Measurements from ENCODE around the gene UBE2G2.

UBE2G2 gene, protein sequence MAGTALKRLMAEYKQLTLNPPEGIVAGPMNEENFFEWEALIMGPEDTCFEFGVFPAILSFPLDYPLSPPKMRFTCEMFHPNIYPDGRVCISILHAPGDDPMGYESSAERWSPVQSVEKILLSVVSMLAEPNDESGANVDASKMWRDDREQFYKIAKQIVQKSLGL

DNA sequence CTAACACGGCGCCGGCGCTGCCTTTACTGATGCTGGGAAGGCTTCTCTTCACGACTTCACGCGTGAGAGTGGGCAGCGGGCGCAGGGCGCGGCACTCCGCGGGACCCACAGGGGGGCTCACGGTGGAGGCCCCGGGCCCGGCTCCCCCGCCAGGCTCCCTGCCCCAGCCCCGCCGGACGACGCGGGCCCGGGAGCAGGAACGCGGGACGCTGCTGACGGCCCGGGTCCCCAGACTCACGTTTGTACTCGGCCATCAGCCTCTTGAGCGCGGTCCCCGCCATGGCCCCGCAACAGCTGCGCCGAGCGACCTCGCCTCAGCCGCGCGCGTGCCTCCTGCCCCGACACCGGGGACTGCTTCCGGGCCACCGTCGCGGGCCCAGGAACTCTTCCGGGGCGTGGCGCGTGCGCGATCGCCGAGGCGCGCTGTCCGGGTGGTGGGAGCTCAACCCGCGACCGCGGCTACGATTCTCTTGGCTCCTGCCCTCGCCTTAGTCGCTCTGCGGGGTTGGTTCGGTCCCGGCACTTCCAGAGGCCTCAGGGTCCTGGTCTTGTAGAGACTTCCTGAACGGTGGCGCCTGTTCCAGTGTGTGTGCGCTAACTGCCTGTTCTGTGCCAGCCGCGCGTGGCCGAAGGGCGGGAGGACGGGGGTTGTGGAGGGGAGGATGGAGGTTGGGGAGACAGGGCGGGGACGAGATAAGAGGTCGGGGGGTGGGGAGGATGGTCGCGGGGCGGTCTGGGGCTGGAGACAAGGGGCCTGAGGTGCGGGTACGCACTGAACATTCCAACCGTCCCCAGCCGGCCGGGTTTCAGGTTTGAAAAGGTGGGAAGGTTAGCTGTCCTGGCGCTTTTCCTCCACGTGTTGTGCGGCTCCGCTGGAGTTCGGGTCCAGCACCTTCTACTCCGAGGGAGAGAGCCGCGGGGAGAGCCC, at the start of gene UBE2G2:
UBE2G2 (minus strand) TSS at position 353 of the 928 bp plus-strand sequence; CDS start at position 281, 72 bp downstream.
- peak; percentile 81 for DNase-seq (ENCODE audit: low read depth)

DNA sequence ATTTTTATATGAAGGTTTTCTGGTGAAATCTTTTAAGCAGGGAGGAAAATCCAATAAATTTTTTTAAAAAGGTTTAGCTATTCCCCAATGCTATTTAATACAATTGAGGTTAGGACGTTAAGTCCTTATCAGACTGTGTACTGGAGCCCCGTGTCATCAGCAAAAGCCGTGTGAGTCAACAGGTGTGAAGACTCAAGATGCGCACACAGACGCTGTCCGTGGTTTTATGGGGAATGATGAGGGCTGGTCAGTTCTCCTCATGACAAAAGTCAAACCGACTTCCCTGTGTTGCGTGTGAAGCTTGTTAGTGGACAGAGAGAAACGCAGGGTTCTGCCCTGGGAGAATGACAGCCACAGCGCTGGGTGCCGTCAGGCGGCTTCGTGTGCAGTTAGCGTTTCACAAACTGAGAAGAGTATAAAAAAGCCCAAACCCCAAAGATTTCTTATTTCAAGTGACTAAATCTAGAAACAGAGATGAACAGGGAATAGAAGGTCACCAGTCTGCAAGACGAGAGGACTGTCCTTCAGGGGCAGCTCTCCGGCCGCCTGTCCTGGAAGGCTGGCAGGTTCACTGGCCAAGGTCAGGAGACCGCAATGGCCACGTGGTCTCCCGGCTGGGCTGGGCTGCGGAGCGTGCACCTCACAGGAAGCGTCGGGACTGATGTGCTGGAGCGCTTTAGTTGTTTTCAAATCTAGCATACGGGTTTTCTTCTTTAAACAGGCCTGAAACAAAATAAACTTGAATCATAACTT, 49.5 kb upstream of the UBE2G2 start:
- no peak for DNase-seq (ENCODE audit: low read depth)

DNA sequence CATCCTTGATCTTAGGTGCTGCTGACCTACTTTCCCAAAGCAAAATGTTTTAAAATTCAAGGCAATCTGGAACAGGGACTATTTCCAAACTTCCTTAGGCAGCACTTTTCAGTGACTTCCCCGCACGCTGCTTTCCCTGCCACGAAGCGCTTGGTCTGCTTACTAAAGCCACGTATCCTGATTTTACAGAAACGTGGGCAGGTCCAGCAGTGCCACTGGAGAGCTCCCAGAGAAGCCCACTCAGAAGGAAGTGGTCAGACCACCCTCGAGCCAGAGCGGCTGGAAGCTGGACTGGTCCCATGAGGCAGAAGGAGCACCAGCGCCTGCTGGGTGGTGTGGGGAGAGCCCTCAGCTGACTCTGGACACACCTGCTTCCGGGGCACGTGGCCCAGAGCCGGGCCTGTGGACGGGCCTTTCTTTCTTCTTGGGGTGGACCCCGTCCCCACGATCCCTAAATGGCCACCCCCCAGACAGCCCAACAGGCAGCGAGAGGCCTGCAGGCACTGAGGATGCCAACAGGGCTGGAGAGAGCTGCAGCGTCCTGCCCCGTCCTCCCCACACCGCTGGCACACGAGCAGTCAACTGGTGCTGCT, 48.7 kb upstream of the UBE2G2 start:
- no peak for DNase-seq (ENCODE audit: low read depth)

DNA sequence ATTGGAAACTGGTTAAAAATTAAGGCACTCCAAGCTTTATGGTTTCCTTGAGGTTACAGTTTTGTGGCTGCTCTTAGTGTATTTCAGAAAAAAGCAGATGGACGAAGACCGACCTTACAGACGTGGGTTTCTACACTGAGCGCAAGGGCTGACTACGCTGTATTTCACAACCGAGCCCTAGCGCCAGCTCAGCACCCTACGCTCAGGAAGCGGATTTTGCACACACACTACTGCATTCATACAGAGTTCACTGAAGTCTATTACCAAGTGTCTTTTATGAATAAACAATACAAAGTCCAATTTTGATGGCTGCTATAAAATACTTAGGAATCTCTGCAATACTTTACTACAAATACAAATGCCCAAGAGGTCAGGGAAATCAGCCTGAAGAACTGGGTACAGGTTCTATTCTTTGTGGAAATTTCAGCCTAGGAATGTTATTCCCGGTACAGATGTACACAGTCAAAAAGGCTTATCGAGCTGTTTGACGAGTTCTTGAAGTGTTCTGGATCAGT, 48.1 kb upstream of the UBE2G2 start:
- no peak for DNase-seq (ENCODE audit: low read depth)

DNA sequence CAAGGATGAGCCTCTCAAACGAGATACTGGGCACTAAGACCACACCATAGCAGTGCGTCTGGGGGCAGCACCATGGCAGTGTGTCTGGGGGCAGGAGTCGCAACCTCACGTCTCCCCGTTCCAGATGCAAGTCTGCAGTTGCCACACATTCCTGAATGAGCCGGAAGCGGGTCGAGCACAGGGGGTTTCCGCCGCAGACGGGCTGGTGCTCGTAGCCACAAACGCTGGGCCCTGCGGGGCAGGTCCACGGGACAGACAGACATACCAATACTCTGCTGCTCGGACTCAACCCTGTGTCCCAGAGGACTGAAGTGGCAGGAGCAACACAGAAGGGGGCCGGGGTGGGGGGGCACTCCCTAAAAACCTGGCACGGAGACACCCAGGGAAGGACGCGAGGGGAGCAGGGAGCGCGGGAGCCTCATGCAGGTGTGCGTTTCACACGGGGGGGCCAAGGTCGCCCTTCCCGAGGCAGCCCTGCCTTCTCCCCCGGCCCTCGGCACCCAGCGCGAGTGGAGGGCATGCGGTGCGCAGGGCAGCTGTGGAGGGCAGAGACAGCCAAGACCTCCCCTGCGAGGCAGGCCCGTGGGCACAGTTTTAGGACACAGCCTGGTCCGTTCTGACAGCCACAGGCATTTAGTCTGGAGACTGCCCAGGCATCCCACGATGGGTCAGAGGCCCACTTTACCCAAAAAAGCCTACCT, 47.4 kb upstream of the UBE2G2 start:
- no peak for DNase-seq (ENCODE audit: low read depth)

DNA sequence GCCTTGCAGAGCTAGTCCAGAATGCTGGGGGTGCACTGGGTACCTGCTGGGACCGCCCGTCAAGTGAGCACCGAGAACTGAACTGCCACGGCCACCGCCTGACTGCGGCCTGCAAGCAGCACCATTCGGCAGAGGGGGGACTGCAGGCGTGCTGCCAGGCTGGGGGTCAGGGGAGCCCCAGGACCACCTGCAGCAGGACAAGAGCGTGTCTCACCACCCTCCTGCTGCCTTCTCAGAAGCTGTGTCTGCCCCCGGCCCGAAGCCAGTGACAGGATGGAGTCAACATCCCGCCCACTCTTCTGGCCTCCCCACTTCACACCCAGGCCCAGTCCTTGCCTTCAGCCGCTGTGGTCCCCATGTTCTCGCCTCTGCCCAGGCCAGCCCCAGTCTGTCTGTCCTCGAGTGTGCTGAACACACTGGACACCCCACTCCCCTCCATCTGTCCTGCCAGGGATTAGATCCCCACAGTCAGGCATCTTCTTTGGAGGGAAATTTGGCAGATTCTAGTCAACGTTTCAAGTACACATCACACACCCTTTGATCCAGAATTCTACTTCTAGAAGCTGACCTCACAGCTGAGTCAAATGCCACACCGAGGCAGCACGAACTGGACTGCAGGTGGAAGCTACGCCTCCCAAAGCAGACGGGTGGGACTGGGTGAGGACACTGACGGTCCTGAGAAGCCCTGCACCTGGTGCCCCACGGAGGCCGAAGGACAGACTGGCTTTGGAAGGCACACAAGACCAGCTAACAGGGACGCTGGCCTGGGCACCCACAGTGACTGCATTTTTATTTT, 45.8 kb upstream of the UBE2G2 start:
- no peak for DNase-seq (ENCODE audit: low read depth)

DNA sequence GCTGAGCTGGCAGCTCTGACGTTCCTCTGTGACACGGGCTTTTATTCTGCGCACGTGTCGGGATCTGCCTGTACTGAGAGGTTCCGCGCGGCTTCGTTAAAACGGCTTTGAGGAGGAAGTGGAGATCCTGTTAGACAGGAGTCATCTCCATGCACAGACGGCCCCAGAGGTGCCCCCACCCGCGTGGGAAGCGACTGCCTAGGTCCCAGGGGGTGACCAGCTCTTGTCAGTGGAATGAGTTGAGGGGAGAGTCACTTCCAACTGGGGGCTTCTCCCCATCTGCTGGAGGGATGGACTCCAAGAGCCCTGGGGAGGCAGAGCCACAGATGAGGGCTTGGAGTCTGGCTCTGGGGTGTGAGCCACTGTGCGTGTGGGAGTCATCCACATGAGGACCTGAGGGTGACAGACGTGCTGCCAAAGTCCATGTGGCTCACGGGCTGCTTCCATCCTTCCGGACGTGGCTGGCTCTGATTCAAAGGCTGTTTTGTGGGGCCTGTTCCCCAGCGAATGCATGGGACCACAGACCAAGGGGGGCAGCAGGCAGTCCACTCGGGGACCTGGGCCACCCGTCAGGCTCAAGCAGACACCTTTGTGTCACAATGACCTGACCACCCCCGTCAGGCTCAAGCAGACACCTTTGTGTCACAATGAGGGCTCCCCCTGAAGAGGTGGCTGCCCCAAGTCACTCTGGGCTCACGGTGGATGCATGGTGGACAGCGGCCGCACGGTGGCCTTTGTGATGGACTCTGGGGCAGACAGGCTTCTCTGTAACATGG, 45.1 kb upstream of the UBE2G2 start:
- peak; percentile 21 for DNase-seq (ENCODE audit: low read depth)

DNA sequence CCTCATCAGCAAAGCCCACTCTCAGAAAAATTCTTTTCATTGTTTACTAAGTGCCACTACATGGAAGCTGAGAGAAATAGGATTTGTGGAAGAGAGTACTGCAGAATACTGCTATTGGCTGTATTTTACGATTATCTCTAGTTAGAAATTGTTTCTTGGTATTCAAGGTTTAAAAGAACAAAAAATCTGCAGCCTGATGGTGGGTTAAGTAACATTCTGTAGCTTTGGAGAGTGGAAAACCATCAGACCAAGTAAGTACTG, 44.5 kb upstream of the UBE2G2 start:
- DNase-seq (ENCODE audit: low read depth): no peak

DNA sequence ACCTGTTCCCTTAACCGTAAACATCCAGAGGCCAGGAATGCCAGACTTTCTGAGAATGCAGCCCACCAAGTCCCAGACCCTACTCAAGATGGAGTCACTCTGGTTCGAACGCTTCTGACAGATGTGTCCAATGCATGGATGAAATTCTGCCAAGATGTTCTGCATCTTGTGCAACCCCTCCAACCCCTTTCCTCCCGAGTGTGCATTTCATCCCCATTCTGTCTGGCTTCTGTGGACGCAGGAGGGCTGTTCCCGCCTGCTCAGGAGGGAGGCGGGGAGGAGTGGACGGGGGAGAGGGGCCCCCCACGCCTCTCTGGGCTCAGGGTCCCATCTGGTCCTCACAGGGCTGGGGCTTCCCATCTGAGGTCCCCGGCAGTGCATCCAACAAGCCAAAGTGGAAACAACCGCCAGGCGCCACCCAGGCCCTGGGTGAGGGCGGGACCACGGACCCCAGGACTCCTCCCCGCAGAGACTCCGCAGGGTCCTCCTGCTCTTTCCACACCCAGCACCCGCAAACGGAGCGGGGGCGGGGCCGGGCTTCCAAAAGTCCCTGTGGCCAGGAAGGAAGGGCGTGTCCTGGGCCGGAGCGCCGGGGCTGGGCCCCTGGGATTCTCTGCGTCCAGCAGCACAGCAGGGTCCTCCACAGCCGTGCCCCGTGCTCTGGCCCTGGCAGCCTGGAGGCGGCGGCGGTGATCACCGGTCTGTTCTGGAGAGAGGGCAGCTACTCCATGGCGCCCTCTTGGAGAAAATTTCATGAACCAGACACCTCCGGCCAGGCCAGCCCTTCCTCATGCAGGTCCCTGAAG, 44.0 kb upstream of the UBE2G2 start:
- DNase-seq (ENCODE audit: low read depth): peak; percentile 21

DNA sequence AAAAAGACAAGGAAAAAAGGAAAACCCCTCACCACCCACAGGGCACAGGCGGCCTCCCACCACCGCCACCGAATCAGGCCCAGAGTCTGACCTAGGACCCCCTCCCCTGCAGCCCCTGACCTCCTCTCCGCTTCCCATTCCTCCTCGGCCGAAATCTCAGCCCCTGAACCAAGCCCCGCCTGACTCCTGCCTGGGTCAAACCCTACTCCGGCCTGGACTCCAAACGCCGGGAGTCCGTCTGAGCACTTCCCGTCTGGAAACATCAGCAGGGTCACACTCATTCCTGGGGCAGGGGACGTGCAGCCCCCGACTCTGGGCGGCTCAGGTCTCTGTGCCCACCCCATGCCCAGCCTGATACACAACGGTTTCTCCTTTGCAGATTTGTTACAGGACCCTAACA, 42.6 kb upstream of the UBE2G2 start:
- no peak for DNase-seq (ENCODE audit: low read depth)

DNA sequence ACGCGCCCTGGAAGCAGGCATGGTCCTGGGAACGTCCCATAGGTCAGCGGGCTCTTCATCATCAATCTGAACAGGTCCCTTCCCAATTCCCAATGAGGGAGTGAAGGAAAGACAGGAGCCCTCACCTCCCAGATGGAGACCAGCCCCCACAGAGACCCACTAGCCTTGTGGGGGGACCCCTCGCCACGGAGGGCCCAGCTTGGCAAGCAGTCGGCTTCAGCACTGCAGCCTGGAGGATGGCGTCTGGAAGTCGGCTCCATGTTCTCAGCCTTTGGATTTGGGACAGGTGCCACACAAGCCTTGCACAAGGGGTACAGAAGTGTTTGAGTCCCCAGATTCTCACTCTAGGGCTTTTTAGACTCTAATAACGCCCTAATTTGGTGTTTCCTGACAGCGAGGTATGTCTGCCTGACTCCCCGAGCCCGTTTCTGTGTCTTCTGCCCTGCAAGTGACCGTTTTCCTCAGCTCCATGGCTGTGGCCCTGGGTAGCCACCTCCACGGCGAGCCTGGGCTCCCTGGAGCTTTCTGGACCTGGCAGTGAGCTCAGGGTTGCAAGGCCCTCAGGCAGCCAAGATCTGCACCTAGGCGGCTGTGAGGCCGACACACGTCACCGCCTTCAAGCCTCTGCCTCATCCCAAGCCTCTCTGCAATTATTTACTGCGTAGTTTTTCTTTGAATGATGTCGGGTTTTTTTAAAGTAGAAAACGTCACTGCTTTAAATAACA, 41.3 kb upstream of the UBE2G2 start:
- DNase-seq (ENCODE audit: low read depth): no peak

DNA sequence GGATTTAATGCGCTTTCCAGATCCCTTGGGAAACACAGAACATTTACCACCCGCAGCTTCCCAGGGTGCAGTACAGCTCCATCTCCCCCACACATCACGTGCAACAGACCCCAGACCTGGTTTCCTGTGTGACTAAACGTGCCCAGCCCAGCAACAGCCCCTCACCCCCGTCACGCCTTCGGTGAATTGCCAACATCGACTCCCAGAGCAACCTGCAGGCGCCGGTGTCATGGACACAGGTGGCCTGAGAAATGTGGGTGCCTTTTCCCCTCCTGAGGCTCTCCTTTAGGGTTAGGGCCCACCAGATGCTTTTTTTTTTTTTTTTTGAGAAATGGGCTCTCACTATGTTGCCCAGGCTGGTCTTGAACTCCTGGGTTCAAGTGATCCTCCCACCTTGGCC, 40.5 kb upstream of the UBE2G2 start:
- DNase-seq (ENCODE audit: low read depth): no peak

DNA sequence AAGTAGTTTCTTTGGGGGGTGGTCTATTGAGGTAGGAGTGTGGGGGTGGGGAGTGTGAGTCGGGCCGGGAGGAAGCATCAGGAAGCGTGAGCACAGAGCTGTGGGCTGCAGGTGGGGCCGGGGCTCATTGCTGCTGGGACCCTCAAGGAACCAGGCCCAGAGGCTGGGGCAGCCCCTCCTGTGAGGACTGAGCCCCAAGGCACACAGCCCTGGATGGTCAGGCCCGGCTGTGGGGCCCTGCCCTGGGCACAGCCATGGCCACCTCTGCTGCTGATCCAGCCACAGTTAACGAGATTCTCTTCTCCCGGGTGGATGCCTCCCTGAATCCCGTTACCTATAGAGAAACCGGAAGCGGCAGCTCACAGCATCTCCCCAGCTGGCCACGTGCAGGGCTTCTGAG, 39.2 kb upstream of the UBE2G2 start:
- no peak for DNase-seq (ENCODE audit: low read depth)

DNA sequence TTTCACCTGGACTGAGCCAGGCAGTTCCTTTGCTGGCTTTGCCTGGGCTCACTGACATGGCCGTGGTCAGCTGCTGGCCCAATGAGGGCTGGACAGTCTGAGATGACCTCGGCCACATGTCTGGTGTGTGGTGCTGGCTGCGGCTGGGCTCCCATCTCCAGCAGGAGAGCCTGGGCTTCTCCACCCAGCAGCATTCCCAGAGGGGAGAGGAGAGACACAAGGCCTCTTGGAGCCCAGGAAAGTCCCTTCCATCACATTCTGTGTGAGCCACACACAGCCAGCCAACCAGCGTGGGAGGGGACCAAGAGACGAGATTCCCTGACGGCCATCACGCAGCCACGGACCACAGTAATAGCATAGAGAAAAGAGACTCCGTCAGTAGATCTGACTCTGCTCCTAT, 37.3 kb upstream of the UBE2G2 start:
- DNase-seq (ENCODE audit: low read depth): no peak

DNA sequence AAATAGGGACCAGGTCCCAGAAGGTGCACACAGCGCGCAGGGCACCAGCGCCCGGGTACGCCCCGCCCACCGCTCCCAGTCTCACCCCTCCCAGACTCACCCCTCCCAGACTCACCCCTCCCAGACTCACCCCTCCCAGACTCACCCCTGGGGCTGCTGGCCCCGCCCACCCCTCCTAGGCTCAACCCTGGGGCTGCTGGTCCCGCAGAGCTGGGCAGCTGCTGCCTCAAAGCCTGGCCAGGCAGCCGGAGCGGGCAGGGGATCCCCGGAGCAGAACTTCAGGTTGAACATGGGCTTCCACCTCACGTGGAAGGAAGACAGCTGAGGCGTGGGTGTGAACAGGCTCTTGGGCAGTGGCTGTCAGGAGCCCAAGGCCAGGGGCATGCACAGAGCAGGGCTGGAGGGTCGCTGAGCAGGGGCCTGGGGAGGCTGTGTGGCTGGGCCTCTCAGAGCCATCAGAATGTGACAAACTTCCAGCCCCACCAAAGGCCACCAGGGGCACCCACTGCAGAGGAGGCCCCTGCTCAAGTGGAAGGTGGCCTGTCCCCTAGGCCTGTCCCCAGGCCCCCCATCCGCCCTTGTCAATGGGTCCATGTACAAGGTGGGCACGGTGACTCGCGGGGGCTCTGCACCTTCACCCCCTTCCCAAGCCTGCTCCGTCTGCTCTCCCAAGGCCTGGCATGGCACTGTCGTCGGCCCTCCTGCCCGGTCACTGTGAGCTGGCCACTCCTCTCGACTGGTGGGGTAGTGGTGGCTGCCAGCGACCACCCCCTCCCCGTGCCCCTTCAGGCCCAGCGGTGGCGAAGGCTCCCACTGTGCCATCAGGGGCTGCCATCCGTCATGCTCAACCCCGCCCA, 36.6 kb upstream of the UBE2G2 start:
- DNase-seq (ENCODE audit: low read depth): no peak

DNA sequence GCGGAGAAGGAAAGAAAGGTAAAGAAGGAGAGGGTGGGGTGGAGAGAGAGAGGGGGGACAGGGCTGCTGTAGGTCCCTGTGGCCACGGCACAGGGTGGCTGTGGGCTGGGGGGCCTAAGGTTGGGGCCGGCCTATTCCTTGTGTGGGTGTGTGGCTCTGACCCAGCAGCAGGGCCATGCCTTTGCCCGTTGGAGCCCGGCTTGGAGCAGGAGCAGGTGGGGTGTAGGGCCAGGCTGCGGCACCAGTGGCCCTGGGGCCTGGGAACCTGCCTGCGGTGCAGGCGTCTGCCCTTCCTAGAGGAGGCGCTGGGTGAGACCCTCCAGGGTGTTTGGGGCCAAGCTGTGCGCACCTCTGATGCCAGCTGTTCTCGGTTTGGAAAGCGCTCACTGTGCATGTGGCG, 35.9 kb upstream of the UBE2G2 start:
- no peak for DNase-seq (ENCODE audit: low read depth)

DNA sequence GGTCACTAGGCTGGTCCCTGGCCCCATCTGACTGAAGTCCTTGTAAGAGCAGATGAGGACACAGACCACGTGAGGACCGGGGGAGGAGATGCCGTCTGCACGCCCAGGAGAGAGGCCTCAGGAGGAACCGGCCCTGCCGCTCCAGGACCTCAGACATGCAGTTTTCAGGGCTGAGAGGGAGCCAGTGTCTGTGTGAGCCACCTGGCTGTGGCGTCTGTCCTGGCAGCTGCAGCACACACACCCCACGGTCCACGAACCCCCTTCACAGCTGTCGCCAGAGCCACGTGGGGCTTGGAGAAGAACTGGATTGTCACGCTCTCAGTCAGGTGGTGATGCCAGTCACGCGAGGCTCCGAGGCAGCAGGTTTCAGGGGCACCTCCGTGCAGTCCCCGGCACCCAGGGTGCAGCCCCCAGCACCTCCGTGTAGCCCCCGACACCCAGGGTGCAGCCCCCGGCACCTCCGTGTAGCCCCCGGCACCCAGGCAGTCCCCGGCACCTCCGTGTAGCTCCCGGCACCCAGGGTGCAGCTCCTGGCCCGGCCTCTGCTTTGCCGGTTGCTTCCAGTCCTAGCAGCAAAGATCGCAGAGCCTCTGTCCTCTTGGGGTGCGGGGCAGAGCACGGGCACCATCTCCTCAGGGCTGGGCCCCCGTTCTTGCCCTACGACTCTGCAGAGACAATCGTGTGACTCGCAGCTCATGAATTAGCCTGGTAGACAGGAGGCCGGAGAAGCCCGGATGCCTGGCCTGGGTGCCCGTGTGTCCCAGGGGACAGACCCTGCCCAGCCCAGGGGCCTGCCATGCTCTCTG, 35.2 kb upstream of the UBE2G2 start:
- DNase-seq (ENCODE audit: low read depth): no peak

Data from stimulated activated CD4-positive, alpha-beta T cell treated with anti-CD3 and anti-CD28 coated beads, Interleukin-2, amount 100 ng/mL, for 4 hours (primary cell).